GM21528 (cell line): ENCODE measurements around the gene RBM10.

Experiments used
- ATAC-seq: cut with Tn5 transposase; IDR thresholded peaks from one replicate; pipeline ENCODE4 v1.9.1; 2021; ENCODE audit warnings: mild to moderate bottlenecking, moderate library complexity; ENCODE audit not compliant: unreplicated experiment, low FRiP score

Gene RBM10

GRCh38 chrX:47216393-47216925, 71.4 kb downstream of the RBM10 start:
- no peak for ATAC-seq

GRCh38 chrX:47217121-47217851, 72.3 kb downstream of the RBM10 start:
- no peak for ATAC-seq

GRCh38 chrX:47217852-47218279, 72.8 kb downstream of the RBM10 start:
- ATAC-seq, result peak; percentile 88

GRCh38 chrX:47218280-47218919, 73.4 kb downstream of the RBM10 start, which contains the start of gene CDK16:
TSS of gene CDK16 (plus strand) at chrX:47218681. CDS start at chrX:47223558, 4,877 bp downstream.
- ATAC-seq, result peak; percentile 45

DNA sequence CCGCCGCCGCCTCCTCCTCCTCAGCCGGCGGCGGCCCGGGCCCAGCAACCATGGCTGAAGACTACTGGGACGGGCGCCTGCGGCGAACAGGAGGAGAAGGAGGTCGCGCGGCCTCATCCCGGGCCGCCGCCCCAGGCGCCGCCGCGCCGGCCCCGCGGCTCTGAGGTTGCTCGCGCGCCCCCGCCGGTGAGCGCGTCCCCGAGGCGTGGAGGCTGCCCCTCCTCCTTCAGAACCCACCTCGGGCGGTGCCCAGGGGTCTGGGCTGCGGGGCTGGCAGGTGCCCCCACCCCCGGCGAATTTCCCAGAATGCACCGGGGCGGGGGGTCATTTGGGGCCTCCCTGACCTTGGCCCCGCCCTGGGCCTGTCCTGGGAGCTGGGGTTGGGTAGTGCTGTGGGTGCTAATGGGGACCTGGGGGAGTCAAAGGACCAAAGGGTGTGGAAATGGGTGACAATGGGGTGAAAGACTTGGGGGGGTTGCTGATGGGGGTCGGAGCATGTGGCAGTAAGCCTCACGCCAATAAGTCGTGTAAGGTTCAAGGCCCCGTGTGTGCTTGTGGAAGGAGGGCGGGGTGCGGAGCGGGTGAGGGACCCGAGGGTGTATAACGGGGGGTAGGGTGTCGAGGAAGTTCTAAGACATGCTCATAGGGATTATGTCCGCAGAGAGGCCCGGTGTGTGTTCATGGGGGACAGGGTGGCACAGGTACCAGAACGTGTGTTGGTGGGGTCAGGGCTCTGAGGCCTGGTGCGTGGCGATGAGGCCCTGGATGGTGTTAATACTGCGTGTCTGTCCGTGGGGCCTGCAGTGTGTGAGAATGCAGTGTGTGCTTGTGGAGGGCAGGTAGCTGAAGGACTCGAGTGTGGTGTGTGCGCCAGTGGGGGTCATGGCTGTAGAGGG, 74.1 kb downstream of the RBM10 start:
- no peak for ATAC-seq

DNA sequence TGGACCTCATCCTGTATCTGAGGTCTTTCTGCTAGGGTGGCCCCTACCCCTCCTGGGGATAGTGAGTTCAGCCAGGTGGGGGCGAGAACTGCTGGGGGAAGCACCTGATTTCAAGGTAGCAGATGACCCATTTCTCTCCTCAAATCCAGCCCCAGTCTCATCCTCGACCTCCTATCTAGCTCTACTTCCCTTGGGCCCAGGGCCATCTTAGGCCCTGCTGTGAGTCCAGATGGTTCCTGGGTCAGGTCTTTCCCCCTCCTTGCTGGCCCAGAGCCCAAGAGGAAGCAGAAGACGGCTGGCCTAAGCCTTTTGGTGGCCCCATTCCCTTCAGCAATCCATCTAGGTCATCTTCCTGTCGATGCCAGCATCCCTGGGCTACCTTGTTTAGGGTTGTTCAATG, 76.7 kb downstream of the RBM10 start:
- ATAC-seq, result no peak

DNA sequence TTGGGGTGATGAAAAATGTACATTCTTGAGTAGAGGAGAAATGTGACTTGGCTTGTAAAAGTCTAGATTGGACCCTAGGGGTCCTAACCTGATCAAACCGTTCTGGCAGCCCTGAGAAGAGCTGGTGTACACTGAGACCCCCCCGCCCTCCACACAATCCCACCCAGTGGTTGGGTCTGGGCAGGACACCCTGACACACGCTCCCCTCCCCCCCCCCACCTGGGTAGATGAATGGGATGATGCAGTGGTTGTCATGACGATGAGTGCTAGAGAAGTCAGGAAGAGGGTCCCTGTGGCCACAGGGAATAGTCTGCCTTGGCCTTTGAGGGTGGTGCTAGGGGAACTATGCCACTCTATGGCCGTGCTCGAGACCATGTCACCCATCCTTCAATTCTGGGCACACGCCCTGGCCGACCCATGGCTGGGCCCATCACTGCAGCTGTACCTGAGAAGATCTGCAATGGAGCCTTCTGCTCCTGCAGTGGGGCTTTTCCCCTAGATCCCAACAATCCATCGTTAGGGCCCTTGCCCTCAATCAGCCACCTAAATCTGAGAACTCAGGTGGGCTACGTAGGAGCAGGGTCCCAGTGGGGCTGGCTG, 77.8 kb downstream of the RBM10 start:
- no peak for ATAC-seq

GRCh38 chrX:47223476-47224250, 78.6 kb downstream of the RBM10 start:
- no peak for ATAC-seq

GRCh38 chrX:47224266-47224895, 79.4 kb downstream of the RBM10 start:
- no peak for ATAC-seq

DNA sequence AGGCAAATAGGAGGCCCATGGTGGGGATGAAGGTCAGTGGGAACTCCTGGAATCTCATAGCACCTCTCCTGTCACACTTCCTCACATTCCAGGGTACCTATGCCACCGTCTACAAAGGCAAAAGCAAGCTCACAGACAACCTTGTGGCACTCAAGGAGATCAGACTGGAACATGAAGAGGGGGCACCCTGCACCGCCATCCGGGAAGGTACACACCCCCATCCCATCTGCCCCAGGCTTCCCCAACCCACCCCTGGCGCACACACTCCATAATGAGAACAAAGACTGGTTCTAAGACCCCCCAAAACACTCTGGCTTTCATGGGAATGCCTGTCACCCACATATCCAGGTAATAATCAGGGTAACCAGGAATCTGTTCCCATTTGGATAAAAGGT, 79.9 kb downstream of the RBM10 start:
- no peak for ATAC-seq

GRCh38 chrX:47226071-47226470, 81.0 kb downstream of the RBM10 start:
- no peak for ATAC-seq

DNA sequence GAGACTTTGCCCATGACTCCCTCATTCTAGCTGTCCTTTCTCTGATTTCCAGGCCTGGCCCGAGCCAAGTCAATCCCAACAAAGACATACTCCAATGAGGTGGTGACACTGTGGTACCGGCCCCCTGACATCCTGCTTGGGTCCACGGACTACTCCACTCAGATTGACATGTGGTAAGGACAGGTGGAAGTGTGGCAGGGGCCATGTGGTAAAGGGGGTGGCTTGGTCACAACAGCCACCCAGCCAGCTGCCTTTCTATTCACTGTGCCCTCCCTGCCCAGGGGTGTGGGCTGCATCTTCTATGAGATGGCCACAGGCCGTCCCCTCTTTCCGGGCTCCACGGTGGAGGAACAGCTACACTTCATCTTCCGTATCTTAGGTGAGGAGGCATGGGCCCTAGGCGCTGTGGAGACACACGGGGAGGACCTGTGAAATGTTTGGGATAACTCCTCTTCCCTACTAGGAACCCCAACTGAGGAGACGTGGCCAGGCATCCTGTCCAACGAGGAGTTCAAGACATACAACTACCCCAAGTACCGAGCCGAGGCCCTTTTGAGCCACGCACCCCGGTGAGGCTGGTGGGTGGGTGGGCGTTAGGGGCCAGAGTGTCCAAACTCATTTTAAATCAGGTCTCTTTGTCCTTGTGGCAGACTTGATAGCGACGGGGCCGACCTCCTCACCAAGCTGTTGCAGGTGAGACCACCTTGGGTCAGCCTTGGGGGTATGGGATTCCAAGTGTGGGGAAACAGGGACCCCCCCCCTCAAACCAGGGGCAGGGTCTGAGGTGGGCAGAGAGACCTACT, 81.7 kb downstream of the RBM10 start:
- ATAC-seq, result no peak

DNA sequence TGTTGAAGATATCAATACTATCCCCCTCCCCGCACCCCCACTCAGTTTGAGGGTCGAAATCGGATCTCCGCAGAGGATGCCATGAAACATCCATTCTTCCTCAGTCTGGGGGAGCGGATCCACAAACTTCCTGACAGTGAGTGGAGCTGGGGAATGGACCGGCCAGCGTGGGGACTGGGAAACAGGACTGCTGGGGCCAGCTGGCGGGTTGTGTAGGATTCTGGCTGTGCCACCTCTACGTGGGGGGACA, 82.2 kb downstream of the RBM10 start:
- ATAC-seq, result no peak

DNA sequence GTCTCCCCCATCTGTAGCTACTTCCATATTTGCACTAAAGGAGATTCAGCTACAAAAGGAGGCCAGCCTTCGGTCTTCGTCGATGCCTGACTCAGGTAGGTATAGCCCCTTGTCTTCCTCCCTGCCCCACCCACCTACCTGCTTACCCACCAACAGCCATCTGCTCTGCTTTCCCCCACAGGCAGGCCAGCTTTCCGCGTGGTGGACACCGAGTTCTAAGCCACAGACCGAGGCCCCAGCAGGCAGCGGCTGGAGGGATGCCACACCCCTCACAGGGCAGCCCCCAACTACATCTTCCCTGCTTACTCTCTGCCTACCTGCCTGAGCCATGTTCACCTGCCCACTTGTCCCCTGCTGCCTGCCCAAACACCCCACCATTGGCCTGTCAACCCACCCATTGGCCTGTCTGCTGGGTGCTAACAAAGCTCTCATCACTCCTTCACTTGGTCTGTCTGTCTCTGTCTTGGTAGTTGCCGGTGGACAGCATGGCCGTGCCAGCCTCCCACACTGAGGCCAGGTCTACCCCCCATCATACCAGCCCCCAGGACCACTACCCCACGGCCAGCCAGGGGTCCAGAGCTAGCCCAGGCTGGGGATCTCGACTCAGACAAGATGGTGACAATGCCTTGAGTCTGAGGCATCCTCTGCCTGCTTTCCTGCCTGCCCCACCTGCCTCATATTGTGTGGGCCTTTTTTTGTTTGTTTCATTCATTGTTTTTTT, 83.7 kb downstream of the RBM10 start:
- no peak for ATAC-seq

- no peak for ATAC-seq
Measured at GRCh38 chrX:47229427-47229826, 84.4 kb downstream of the RBM10 start.

- no peak for ATAC-seq
Measured at GRCh38 chrX:47230136-47230868, 85.3 kb downstream of the RBM10 start.

- no peak for ATAC-seq
Measured at GRCh38 chrX:47231167-47231566, 86.1 kb downstream of the RBM10 start.
